Rectal smooth muscle tissue (tissue), 1 donor: Measurements from ENCODE around the gene CCM2.
A peak's percentile ranks its signal among the peaks of the same experiment; 100 is the strongest.

Source experiments
- H3K27ac ChIP-seq: one replicate; pipeline ENCODE4 v1.7.0; 2013; ENCODE audit warnings: low read depth, low read length, inconsistent platforms
- H3K27me3 ChIP-seq: one replicate; pipeline ENCODE4 v1.7.0; 2013; ENCODE audit warnings: low read length; ENCODE audit not compliant: control insufficient read depth, insufficient read depth
- H3K36me3 ChIP-seq: one replicate; pipeline ENCODE4 v1.7.0; 2013; ENCODE audit warnings: low read length; ENCODE audit not compliant: control insufficient read depth, insufficient read depth
- H3K4me1 ChIP-seq: one replicate; pipeline ENCODE4 v1.7.0; 2013; ENCODE audit warnings: low read length; ENCODE audit not compliant: control insufficient read depth, insufficient read depth
- H3K4me3 ChIP-seq: one replicate; pipeline ENCODE4 v1.7.0; 2013; ENCODE audit warnings: low read length
- H3K9ac ChIP-seq: one replicate; pipeline ENCODE4 v1.7.0; 2013; ENCODE audit warnings: low read length

The CCM2 gene

GRCh38 chr7:45080958-45081669, 81.1 kb downstream of the CCM2 start:
- no peak overlapping the region for H3K27ac ChIP-seq
- H3K4me3 ChIP-seq, result no peak overlapping the region
- H3K27me3 ChIP-seq, result no peaks in the 10 kb centered on the region
- H3K36me3 ChIP-seq, result peaks cover 10% of the 10 kb centered on the region
- no peaks in the 10 kb centered on the region for H3K4me1 ChIP-seq
- H3K9ac ChIP-seq, result no peak overlapping the region

GRCh38 chr7:45081670-45081974, 81.6 kb downstream of the CCM2 start:
- Histone ChIP-seq H3K27me3 (no peaks in the 10 kb centered on the region), H3K9ac (no peak overlapping the region), H3K4me3 (no peak overlapping the region), H3K4me1 (no peaks in the 10 kb centered on the region), H3K27ac (no peak overlapping the region), H3K36me3 (peaks cover 10% of the 10 kb centered on the region)

GRCh38 chr7:45082031-45082830, 82.2 kb downstream of the CCM2 start:
- Histone ChIP-seq H3K27me3 (no peaks in the 10 kb centered on the region), H3K4me3 (no peak overlapping the region), H3K27ac (no peak overlapping the region), H3K9ac (no peak overlapping the region), H3K36me3 (peaks cover 5% of the 10 kb centered on the region), H3K4me1 (no peaks in the 10 kb centered on the region)

- Histone ChIP-seq H3K4me3 (no peak overlapping the region), H3K4me1 (peaks cover 2% of the 10 kb centered on the region), H3K27ac (no peak overlapping the region), H3K9ac (no peak overlapping the region), H3K36me3 (peaks cover 4% of the 10 kb centered on the region), H3K27me3 (no peaks in the 10 kb centered on the region)
These were observed 82.9 kb downstream of the CCM2 start for GRCh38 chr7:45082831-45083331.

GRCh38 chr7:45084336-45084735, 84.3 kb downstream of the CCM2 start:
- Histone ChIP-seq H3K27me3 (no peaks in the 10 kb centered on the region), H3K36me3 (no peaks in the 10 kb centered on the region), H3K4me1 (peaks cover 4% of the 10 kb centered on the region), H3K27ac (no peak overlapping the region), H3K4me3 (no peak overlapping the region), H3K9ac (no peak overlapping the region)

GRCh38 chr7:45084901-45085618, 85.1 kb downstream of the CCM2 start:
- H3K36me3 ChIP-seq, result no peaks in the 10 kb centered on the region
- H3K4me1 ChIP-seq, result peaks cover 4% of the 10 kb centered on the region
- H3K4me3 ChIP-seq, result no peak overlapping the region
- H3K27me3 ChIP-seq, result no peaks in the 10 kb centered on the region
- H3K9ac ChIP-seq, result no peak overlapping the region
- no peak overlapping the region for H3K27ac ChIP-seq

GRCh38 chr7:45085619-45086200, 85.7 kb downstream of the CCM2 start:
- no peaks in the 10 kb centered on the region for H3K36me3 ChIP-seq
- H3K4me1 ChIP-seq, result peaks cover 4% of the 10 kb centered on the region
- H3K27ac ChIP-seq, result no peak overlapping the region
- H3K4me3 ChIP-seq, result no peak overlapping the region
- H3K27me3 ChIP-seq, result no peaks in the 10 kb centered on the region
- no peak overlapping the region for H3K9ac ChIP-seq

GRCh38 chr7:45086331-45087065, 86.5 kb downstream of the CCM2 start:
- no peak overlapping the region for H3K4me3 ChIP-seq
- no peak overlapping the region for H3K9ac ChIP-seq
- H3K4me1 ChIP-seq, result peaks cover 4% of the 10 kb centered on the region
- no peaks in the 10 kb centered on the region for H3K27me3 ChIP-seq
- no peaks in the 10 kb centered on the region for H3K36me3 ChIP-seq
- no peak overlapping the region for H3K27ac ChIP-seq

GRCh38 chr7:45087301-45088145, 87.5 kb downstream of the CCM2 start:
- H3K27ac ChIP-seq, result no peak overlapping the region
- H3K4me3 ChIP-seq, result peak overlapping the region; percentile 55
- no peaks in the 10 kb centered on the region for H3K36me3 ChIP-seq
- H3K4me1 ChIP-seq, result peaks cover 4% of the 10 kb centered on the region
- no peak overlapping the region for H3K9ac ChIP-seq
- no peaks in the 10 kb centered on the region for H3K27me3 ChIP-seq

- Histone ChIP-seq H3K27ac (peak overlapping the region; percentile 71), H3K4me3 (peak overlapping the region; percentile 55), H3K27me3 (no peaks in the 10 kb centered on the region), H3K36me3 (no peaks in the 10 kb centered on the region), H3K4me1 (peaks cover 4% of the 10 kb centered on the region), H3K9ac (no peak overlapping the region)
These were observed 88.2 kb downstream of the CCM2 start for GRCh38 chr7:45088146-45088701.

- no peaks in the 10 kb centered on the region for H3K36me3 ChIP-seq
- peak within 1 kb of the TSS; percentile 71 for H3K27ac ChIP-seq
- peak within 1 kb of the TSS; percentile 62 for H3K4me3 ChIP-seq
- H3K9ac ChIP-seq, result no peak within 1 kb of the TSS
- H3K4me1 ChIP-seq, result peaks cover 4% of the 10 kb centered on the region
- no peaks in the 10 kb centered on the region for H3K27me3 ChIP-seq
These were observed 88.9 kb downstream of the CCM2 start, which contains the start of gene NACAD for GRCh38 chr7:45088821-45089340. TSS of gene NACAD (minus strand) at chr7:45088969. CDS start at chr7:45088894, 75 bp downstream.
